Measurements from ENCODE around the gene TNFSF18. TPM values are rescaled to one million over a fixed set of nuclear protein-coding genes. Genes with fewer than 3 reads are reported as not detected.

The TNFSF18 gene
- total and polyA plus RNA-seq, 2 experiments from 2014 or later, result 0.13 TPM; not detected in 1

DNA sequence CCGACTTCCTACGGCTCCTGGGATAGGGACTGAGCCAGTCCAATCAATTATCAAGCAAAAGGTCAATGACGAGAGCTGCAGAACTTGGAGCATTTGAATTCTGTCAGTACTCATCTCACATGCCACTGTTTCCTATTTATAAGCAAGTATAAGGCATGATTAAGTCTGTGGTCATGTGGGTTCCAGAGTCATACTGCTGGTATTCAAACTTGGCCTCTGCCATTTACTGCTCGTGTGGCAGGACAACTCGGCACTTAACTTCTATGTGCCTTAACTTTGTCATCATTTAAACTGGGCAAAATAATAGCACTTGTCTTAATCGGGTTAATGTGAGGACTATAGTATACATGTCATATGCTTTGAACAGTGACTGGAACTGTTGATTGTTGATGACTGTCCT is 44.9 kb upstream of the TNFSF18 start:
- Histone ChIP-seq H3K9me3 (ENCODE audit: low read depth) (no peaks in the 10 kb centered on the region), H3K4me1 (ENCODE audit: insufficient read depth) (no peaks in the 10 kb centered on the region), H3K27me3 (no peaks in the 10 kb centered on the region), H2AFZ (no peak overlapping the region), H3K4me2 (no peak overlapping the region), H4K20me1 (ENCODE audit: insufficient read depth, poor library complexity, severe bottlenecking) (no peaks in the 10 kb centered on the region), H3K79me2 (no peaks in the 10 kb centered on the region), H3K9me2 (replicated peaks; ENCODE audit: insufficient read depth) (no peaks in the 10 kb centered on the region), H3K27ac (no peak overlapping the region), H3K36me3 (replicated peaks; ENCODE audit: insufficient read depth, low read depth) (no peaks in the 10 kb centered on the region), H3K4me3 (no peak overlapping the region)
- 88% methylated on average over 6 of the region's 6 CpGs for WGBS (ENCODE audit: low lambda C conversion rate, missing lambda C conversion rate)
- no peak for DNase-seq (ENCODE audit: low spot score)
- TF ChIP-seq EZH2phosphoT487 (IDR thresholded peaks at IDR 0.05; ENCODE audit: low read depth, severe bottlenecking, unreplicated experiment) (no peak), EZH2 (IDR thresholded peaks at IDR 0.05; ENCODE audit: borderline replicate concordance) (no peak)
- TF ChIP-seq, protein P1, sequence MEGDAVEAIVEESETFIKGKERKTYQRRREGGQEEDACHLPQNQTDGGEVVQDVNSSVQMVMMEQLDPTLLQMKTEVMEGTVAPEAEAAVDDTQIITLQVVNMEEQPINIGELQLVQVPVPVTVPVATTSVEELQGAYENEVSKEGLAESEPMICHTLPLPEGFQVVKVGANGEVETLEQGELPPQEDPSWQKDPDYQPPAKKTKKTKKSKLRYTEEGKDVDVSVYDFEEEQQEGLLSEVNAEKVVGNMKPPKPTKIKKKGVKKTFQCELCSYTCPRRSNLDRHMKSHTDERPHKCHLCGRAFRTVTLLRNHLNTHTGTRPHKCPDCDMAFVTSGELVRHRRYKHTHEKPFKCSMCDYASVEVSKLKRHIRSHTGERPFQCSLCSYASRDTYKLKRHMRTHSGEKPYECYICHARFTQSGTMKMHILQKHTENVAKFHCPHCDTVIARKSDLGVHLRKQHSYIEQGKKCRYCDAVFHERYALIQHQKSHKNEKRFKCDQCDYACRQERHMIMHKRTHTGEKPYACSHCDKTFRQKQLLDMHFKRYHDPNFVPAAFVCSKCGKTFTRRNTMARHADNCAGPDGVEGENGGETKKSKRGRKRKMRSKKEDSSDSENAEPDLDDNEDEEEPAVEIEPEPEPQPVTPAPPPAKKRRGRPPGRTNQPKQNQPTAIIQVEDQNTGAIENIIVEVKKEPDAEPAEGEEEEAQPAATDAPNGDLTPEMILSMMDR (IDR thresholded peaks at IDR 0.05; ENCODE audit: poor library complexity), result no peak

DNA sequence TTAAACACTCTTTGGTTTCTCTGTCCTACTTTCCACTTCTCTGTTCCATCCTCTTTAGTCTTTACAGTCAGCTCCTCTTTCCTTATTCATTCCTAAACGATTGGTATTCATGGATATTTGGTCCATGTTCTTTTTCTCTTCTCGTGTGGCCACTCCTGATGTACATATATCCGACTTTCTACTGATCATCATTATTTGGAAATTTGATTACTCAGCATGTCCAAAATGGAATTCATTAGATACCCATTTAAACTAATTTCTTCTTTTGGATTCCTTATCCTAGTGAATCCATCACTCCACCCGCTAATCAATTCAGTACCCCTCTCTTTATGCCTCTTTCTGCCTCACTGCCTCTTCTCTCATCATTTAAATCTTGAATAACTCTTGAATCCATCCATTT is 43.8 kb upstream of the TNFSF18 start:
- no peak for DNase-seq (ENCODE audit: low spot score)
- no peaks in the 10 kb centered on the region for H3K79me2 ChIP-seq
- no peaks in the 10 kb centered on the region for H3K36me3 ChIP-seq (replicated peaks; ENCODE audit: insufficient read depth, low read depth)
- WGBS (ENCODE audit: low lambda C conversion rate, missing lambda C conversion rate), result 93% methylated on average over 4 of the region's 4 CpGs
- no peak overlapping the region for H3K4me2 ChIP-seq
- H3K27me3 ChIP-seq, result no peaks in the 10 kb centered on the region
- no peaks in the 10 kb centered on the region for H4K20me1 ChIP-seq (ENCODE audit: insufficient read depth, poor library complexity, severe bottlenecking)
- no peak overlapping the region for H2AFZ ChIP-seq
- no peak overlapping the region for H3K4me3 ChIP-seq
- no peaks in the 10 kb centered on the region for H3K9me3 ChIP-seq (ENCODE audit: low read depth)
- no peak overlapping the region for H3K27ac ChIP-seq
- no peaks in the 10 kb centered on the region for H3K4me1 ChIP-seq (ENCODE audit: insufficient read depth)
- TF ChIP-seq, protein P1 (IDR thresholded peaks at IDR 0.05; ENCODE audit: poor library complexity), result no peak
- TF ChIP-seq EZH2phosphoT487 (IDR thresholded peaks at IDR 0.05; ENCODE audit: low read depth, severe bottlenecking, unreplicated experiment) (no peak), EZH2 (IDR thresholded peaks at IDR 0.05; ENCODE audit: borderline replicate concordance) (no peak)
- no peaks in the 10 kb centered on the region for H3K9me2 ChIP-seq (replicated peaks; ENCODE audit: insufficient read depth)

DNA sequence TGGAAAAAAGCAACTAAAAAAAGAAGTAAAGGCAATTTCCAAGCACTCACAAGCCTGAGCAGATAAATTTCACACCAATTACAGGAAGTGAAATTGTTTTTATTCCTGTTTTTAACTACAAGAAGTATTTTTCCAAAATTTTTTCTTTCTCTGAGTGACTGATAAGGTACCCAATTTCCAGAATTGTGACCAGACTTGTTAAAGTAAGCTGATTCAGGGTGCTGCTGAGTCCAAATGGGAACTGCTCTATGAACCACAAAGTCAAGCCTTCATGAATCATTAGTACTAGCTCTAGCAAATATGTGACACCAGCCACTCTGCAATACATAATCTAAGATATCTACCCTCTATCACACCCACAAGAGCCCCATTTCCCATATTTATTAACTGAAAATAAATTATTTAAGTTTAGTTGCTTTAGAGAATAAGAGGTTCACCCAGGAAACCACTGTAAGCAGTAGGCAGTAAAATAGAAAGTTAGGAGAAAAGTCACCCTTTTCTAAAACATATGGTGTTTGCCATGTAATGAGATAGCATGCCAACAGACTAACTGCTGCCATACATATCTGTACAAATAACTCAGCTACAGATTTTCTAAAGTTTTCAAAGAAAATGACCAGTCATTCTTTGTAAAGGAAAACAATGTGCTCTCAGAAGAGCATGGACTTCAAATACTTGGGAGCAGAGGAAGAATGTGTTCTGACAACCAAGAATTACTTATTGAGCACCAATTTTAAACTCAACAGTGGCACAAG is 43.1 kb upstream of the TNFSF18 start:
- no peak for DNase-seq (ENCODE audit: low spot score)
- no peak overlapping the region for H3K4me2 ChIP-seq
- H3K27me3 ChIP-seq, result no peaks in the 10 kb centered on the region
- H3K4me3 ChIP-seq, result no peak overlapping the region
- no peak overlapping the region for H3K27ac ChIP-seq
- no peaks in the 10 kb centered on the region for H3K36me3 ChIP-seq (replicated peaks; ENCODE audit: insufficient read depth, low read depth)
- no peak overlapping the region for H2AFZ ChIP-seq
- no peaks in the 10 kb centered on the region for H3K79me2 ChIP-seq
- no peaks in the 10 kb centered on the region for H3K9me2 ChIP-seq (replicated peaks; ENCODE audit: insufficient read depth)
- no peaks in the 10 kb centered on the region for H3K4me1 ChIP-seq (ENCODE audit: insufficient read depth)
- H3K9me3 ChIP-seq (ENCODE audit: low read depth), result no peaks in the 10 kb centered on the region
- no peaks in the 10 kb centered on the region for H4K20me1 ChIP-seq (ENCODE audit: insufficient read depth, poor library complexity, severe bottlenecking)
- TF ChIP-seq, protein P1 (IDR thresholded peaks at IDR 0.05; ENCODE audit: poor library complexity), result no peak
- TF ChIP-seq EZH2phosphoT487 (IDR thresholded peaks at IDR 0.05; ENCODE audit: low read depth, severe bottlenecking, unreplicated experiment) (no peak), EZH2 (IDR thresholded peaks at IDR 0.05; ENCODE audit: borderline replicate concordance) (no peak)
